Suprapubic skin (tissue), 4 donors: Measurements from ENCODE around the gene G6PC3. TPM values are rescaled to one million over a fixed set of nuclear protein-coding genes. Genes with fewer than 3 reads are reported as not detected.

ENCODE experiments used
- DNase-seq, 2 donors: peaks; one replicate each; pipeline ENCODE4 v3.0.0-alpha.2; 2019; ENCODE audit warnings: low spot score in 2 of 2
- H3K27ac ChIP-seq: fragments of 200-600 bp; sonication (generic); one replicate; pipeline ENCODE4 v1.5.1; 2019
- H3K27me3 ChIP-seq: fragments of 200-600 bp; sonication (generic); one replicate; pipeline ENCODE4 v1.5.1; 2019
- H3K36me3 ChIP-seq: fragments of 200-600 bp; sonication (generic); one replicate; pipeline ENCODE4 v1.5.1; 2019
- H3K4me1 ChIP-seq: fragments of 200-600 bp; sonication (generic); one replicate; pipeline ENCODE4 v1.5.1; 2019
- H3K4me3 ChIP-seq: fragments of 200-600 bp; sonication (generic); one replicate; pipeline ENCODE4 v1.5.1; 2019; ENCODE audit warnings: mild to moderate bottlenecking
- H3K9me3 ChIP-seq: fragments of 200-600 bp; sonication (generic); one replicate; pipeline ENCODE4 v1.5.1; 2019
- EP300 ChIP-seq: sonication (generic); formaldehyde crosslinking; IDR thresholded peaks from one replicate; pipeline ENCODE4 v1.6.1; 2017; ENCODE audit warnings: antibody characterized with exemption
- POLR2A ChIP-seq, 2 donors: fragments of 450-650 bp; IDR thresholded peaks; one replicate each; pipeline ENCODE4 v1.6.1; 2017; ENCODE audit warnings: antibody characterized with exemption in 2 of 2, mild to moderate bottlenecking in 2 of 2, moderate library complexity in 2 of 2
- POLR2AphosphoS5 ChIP-seq, 3 donors: sonication (generic); formaldehyde crosslinking; IDR thresholded peaks; one replicate each; pipeline ENCODE4 v1.6.1; 2017; ENCODE audit warnings: antibody characterized with exemption in 3 of 3
- WGBS: methylation state at CpG from one replicate; pipeline ENCODE4 v1.1.5; 2018; 5-methylcytosine and 5-hydroxymethylcytosine counted together
- total RNA-seq, 4 donors: library from RNA; depleted of rRNA; stranded (reverse); fragments of >200 nt; gene quantifications; one replicate each; pipeline ENCODE4 v1.1.0, GENCODE V29; 2016
- TF ChIP-seq, protein P1 (sequence below), 2 donors: fragments of 200-600 bp in 1 of 2; fragments of 450-650 bp in 1 of 2; sonication (generic) in 1 of 2; IDR thresholded peaks; one replicate each; pipeline ENCODE4 v1.5.1; 2016 to 2019; ENCODE audit warnings: antibody characterized with exemption in 2 of 2, mild to moderate bottlenecking in 1 of 2, moderate library complexity in 1 of 2

Gene G6PC3
- total RNA-seq, 4 donors from 2014 or later, result 12.7 to 20.4 (median 15.4) TPM

- WGBS, result 91% methylated on average over 9 of the region's 9 CpGs
- H3K36me3 ChIP-seq, result peaks cover 62% of the 10 kb centered on the region
These were observed 21.1 kb upstream of the G6PC3 start for GRCh38 chr17:44049294-44050060.

DNA sequence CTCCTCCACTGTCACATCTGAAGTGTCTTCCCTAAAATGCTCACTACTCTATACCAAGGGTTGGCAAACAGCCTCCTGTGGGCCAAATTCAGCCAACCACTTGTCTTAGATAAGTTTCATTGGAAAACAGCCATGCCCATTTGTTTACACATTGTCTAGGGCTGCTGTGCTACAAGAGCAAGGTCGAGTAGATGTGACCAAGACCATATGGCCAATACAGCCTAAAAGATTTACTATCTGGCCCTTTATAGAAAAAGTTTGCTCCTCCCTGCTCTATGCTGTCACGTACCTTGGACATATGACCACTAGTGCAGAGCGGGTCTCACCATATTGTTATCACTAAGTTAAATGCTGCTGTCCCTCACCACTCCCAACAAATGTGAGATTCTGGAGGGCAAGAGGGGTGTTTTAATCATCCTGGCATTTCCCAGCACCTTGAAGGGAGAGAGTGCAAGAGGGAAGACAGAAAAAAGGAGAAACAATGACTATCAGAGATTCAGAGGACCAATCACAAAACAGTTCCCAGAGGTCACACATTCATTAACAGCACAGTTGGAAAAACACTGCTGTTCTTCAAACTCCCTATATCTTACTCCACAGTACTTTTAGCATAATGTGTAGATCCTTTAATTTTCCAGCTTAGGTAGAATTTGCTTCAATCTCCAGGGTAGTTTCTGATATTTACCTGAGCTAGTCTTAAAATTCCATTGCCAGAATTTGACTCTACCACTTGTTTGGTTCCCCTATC is 17.2 kb upstream of the G6PC3 start:
- Histone ChIP-seq H3K36me3 (peaks cover 58% of the 10 kb centered on the region), H3K27me3 (no peaks in the 10 kb centered on the region), H3K9me3 (no peaks in the 10 kb centered on the region), H3K4me3 (no peak overlapping the region), H3K4me1 (no peaks in the 10 kb centered on the region), H3K27ac (no peak overlapping the region)
- TF ChIP-seq POLR2A (IDR thresholded peaks at IDR 0.05), result no peak
- TF ChIP-seq, protein P1, sequence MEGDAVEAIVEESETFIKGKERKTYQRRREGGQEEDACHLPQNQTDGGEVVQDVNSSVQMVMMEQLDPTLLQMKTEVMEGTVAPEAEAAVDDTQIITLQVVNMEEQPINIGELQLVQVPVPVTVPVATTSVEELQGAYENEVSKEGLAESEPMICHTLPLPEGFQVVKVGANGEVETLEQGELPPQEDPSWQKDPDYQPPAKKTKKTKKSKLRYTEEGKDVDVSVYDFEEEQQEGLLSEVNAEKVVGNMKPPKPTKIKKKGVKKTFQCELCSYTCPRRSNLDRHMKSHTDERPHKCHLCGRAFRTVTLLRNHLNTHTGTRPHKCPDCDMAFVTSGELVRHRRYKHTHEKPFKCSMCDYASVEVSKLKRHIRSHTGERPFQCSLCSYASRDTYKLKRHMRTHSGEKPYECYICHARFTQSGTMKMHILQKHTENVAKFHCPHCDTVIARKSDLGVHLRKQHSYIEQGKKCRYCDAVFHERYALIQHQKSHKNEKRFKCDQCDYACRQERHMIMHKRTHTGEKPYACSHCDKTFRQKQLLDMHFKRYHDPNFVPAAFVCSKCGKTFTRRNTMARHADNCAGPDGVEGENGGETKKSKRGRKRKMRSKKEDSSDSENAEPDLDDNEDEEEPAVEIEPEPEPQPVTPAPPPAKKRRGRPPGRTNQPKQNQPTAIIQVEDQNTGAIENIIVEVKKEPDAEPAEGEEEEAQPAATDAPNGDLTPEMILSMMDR (IDR thresholded peaks at IDR 0.05), result no peak
- no peak for TF ChIP-seq POLR2AphosphoS5 (IDR thresholded peaks at IDR 0.05)
- no peak for TF ChIP-seq EP300
- WGBS, result 59% methylated on average over 3 of the region's 3 CpGs
- DNase-seq, result no peak

More at GRCh38 chr17:44049294-44050060, 21.1 kb upstream of the G6PC3 start:
- no peak overlapping the region for H3K4me3 ChIP-seq
- TF ChIP-seq POLR2A (IDR thresholded peaks at IDR 0.05) (no peak), POLR2AphosphoS5 (IDR thresholded peaks at IDR 0.05) (no peak), EP300 (no peak)
- TF ChIP-seq, protein P1 (IDR thresholded peaks at IDR 0.05), result no peak
- no peaks in the 10 kb centered on the region for H3K9me3 ChIP-seq
- no peak overlapping the region for H3K27ac ChIP-seq
- H3K27me3 ChIP-seq, result no peaks in the 10 kb centered on the region
- H3K4me1 ChIP-seq, result no peaks in the 10 kb centered on the region
- no peak for DNase-seq

DNA sequence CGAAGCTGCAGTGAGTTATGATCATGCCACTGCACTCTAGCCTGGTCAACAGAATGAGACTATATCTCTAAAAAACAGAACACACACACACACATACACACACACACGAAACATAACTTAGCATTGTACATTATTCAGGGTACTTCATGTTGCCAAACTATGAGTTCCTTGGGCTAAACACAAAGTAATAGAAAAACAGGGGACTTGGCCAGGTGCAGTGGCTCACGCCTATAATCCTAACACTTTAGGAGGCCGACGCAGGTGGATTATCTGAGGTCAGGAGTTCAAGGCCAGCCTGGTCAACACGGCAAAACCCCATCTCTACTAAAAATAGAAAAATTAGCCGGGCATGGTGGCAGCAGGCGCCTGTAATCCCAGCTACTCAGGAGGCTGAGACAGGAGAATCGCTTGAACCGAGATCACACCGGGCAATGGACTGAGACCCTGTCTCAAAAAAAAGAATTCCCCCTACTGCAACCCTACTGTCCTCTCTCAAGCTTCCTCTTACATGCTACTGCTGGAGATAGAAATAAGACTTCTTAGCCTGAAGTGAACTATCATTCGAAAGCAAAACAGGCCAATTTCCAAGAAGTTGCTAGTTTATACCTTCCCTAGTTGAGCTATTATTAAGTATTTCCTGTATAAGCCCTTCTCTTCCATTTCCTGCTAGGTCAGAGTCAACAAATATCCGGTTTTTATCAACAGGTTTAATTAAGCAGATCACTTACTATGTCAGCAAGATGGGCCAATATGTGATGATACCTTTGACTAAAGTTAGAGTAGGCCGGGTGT is 11.2 kb upstream of the G6PC3 start:
- H3K4me3 ChIP-seq, result no peak overlapping the region
- TF ChIP-seq EP300 (no peak), POLR2AphosphoS5 (IDR thresholded peaks at IDR 0.05) (no peak), POLR2A (IDR thresholded peaks at IDR 0.05) (no peak)
- TF ChIP-seq, protein P1 (IDR thresholded peaks at IDR 0.05), result no peak
- DNase-seq, result no peak
- WGBS, result 88% methylated on average over 14 of the region's 14 CpGs
- H3K9me3 ChIP-seq, result no peaks in the 10 kb centered on the region
- H3K27ac ChIP-seq, result no peak overlapping the region
- H3K27me3 ChIP-seq, result no peaks in the 10 kb centered on the region
- no peaks in the 10 kb centered on the region for H3K4me1 ChIP-seq
- H3K36me3 ChIP-seq, result peaks cover 46% of the 10 kb centered on the region

GRCh38 chr17:44061446-44061845 is 9.1 kb upstream of the G6PC3 start:
- Histone ChIP-seq H3K4me1 (peaks cover 15% of the 10 kb centered on the region), H3K4me3 (no peak overlapping the region), H3K27ac (no peak overlapping the region), H3K36me3 (peaks cover 45% of the 10 kb centered on the region), H3K27me3 (no peaks in the 10 kb centered on the region), H3K9me3 (no peaks in the 10 kb centered on the region)
- WGBS, result 58% methylated on average over 1 of the region's 1 CpG
- no peak for DNase-seq
- TF ChIP-seq POLR2A (IDR thresholded peaks at IDR 0.05) (no peak), POLR2AphosphoS5 (IDR thresholded peaks at IDR 0.05) (no peak), EP300 (no peak)
- TF ChIP-seq, protein P1 (IDR thresholded peaks at IDR 0.05), result no peak
